Mucosa of stomach (tissue), 1 donor: ENCODE measurements around the gene VENTX.

Experiments
- H3K27me3 ChIP-seq: one replicate; pipeline ENCODE4 v1.7.0; 2013; ENCODE audit warnings: mild to moderate bottlenecking, low read length; ENCODE audit not compliant: control insufficient read depth, insufficient read depth
- H3K36me3 ChIP-seq: one replicate; pipeline ENCODE4 v1.7.0; 2013; ENCODE audit warnings: low read length; ENCODE audit not compliant: control insufficient read depth, insufficient read depth
- H3K4me1 ChIP-seq: one replicate; pipeline ENCODE4 v1.7.0; 2013; ENCODE audit warnings: mild to moderate bottlenecking, low read length; ENCODE audit not compliant: control insufficient read depth, insufficient read depth
- H3K4me3 ChIP-seq: one replicate; pipeline ENCODE4 v1.7.0; 2013; ENCODE audit warnings: low read length
- H3K9ac ChIP-seq: one replicate; pipeline ENCODE4 v1.7.0; 2013; ENCODE audit warnings: mild to moderate bottlenecking, low read length, moderate library complexity
- H3K9me3 ChIP-seq: one replicate; pipeline ENCODE4 v1.7.0; 2013; ENCODE audit warnings: mild to moderate bottlenecking, low read length, moderate library complexity; ENCODE audit not compliant: control insufficient read depth
- donor health status: Pancreatic carcinoma.

VENTX gene

GRCh38 chr10:133248334-133248715 is 10.7 kb downstream of the VENTX start:
- peaks cover 8% of the 10 kb centered on the region for H3K4me1 ChIP-seq
- H3K27me3 ChIP-seq: peaks cover 44% of the 10 kb centered on the region
- no peaks in the 10 kb centered on the region for H3K36me3 ChIP-seq
- H3K9ac ChIP-seq: no peak overlapping the region
- H3K4me3 ChIP-seq: no peak overlapping the region
- no peaks in the 10 kb centered on the region for H3K9me3 ChIP-seq

- Histone ChIP-seq H3K27me3 (peaks cover 44% of the 10 kb centered on the region), H3K36me3 (no peaks in the 10 kb centered on the region), H3K4me3 (no peak overlapping the region), H3K9me3 (no peaks in the 10 kb centered on the region), H3K9ac (no peak overlapping the region), H3K4me1 (peaks cover 8% of the 10 kb centered on the region)
These were observed 11.6 kb downstream of the VENTX start for GRCh38 chr10:133249094-133249780.

- H3K4me3 ChIP-seq: no peak overlapping the region
- H3K4me1 ChIP-seq: peaks cover 8% of the 10 kb centered on the region
- H3K27me3 ChIP-seq: peaks cover 42% of the 10 kb centered on the region
- H3K9me3 ChIP-seq: no peaks in the 10 kb centered on the region
- no peak overlapping the region for H3K9ac ChIP-seq
- no peaks in the 10 kb centered on the region for H3K36me3 ChIP-seq
These were observed 12.5 kb downstream of the VENTX start for GRCh38 chr10:133249975-133250754.

GRCh38 chr10:133251388-133252222 is 13.9 kb downstream of the VENTX start:
- Histone ChIP-seq H3K36me3 (no peaks in the 10 kb centered on the region), H3K4me3 (no peak overlapping the region), H3K9me3 (no peaks in the 10 kb centered on the region), H3K4me1 (no peaks in the 10 kb centered on the region), H3K9ac (no peak overlapping the region), H3K27me3 (peaks cover 31% of the 10 kb centered on the region)

- no peak overlapping the region for H3K9ac ChIP-seq
- H3K9me3 ChIP-seq: no peaks in the 10 kb centered on the region
- H3K36me3 ChIP-seq: no peaks in the 10 kb centered on the region
- H3K4me3 ChIP-seq: no peak overlapping the region
- peaks cover 30% of the 10 kb centered on the region for H3K27me3 ChIP-seq
- peaks cover 2% of the 10 kb centered on the region for H3K4me1 ChIP-seq
These were observed 14.5 kb downstream of the VENTX start for GRCh38 chr10:133252223-133252552.

- peaks cover 20% of the 10 kb centered on the region for H3K27me3 ChIP-seq
- H3K9me3 ChIP-seq: no peaks in the 10 kb centered on the region
- no peak overlapping the region for H3K4me3 ChIP-seq
- H3K4me1 ChIP-seq: peaks cover 15% of the 10 kb centered on the region
- H3K36me3 ChIP-seq: no peaks in the 10 kb centered on the region
- H3K9ac ChIP-seq: no peak overlapping the region
These were observed 15.8 kb downstream of the VENTX start for GRCh38 chr10:133253361-133253955.

- no peak overlapping the region for H3K4me3 ChIP-seq
- no peak overlapping the region for H3K9ac ChIP-seq
- no peaks in the 10 kb centered on the region for H3K36me3 ChIP-seq
- H3K27me3 ChIP-seq: peaks cover 13% of the 10 kb centered on the region
- no peaks in the 10 kb centered on the region for H3K9me3 ChIP-seq
- peaks cover 26% of the 10 kb centered on the region for H3K4me1 ChIP-seq
These were observed 16.9 kb downstream of the VENTX start for GRCh38 chr10:133254421-133255120.

GRCh38 chr10:133255323-133255722 is 17.7 kb downstream of the VENTX start:
- Histone ChIP-seq H3K4me1 (peaks cover 33% of the 10 kb centered on the region), H3K36me3 (no peaks in the 10 kb centered on the region), H3K4me3 (no peak overlapping the region), H3K9me3 (no peaks in the 10 kb centered on the region), H3K27me3 (peaks cover 6% of the 10 kb centered on the region), H3K9ac (no peak overlapping the region)

GRCh38 chr10:133257489-133258065 is 19.9 kb downstream of the VENTX start:
- H3K4me1 ChIP-seq: peaks cover 47% of the 10 kb centered on the region
- no peaks in the 10 kb centered on the region for H3K27me3 ChIP-seq
- no peaks in the 10 kb centered on the region for H3K36me3 ChIP-seq
- H3K4me3 ChIP-seq: no peak overlapping the region
- no peaks in the 10 kb centered on the region for H3K9me3 ChIP-seq
- H3K9ac ChIP-seq: peak overlapping the region; percentile 59

- H3K9me3 ChIP-seq: no peaks in the 10 kb centered on the region
- no peak overlapping the region for H3K4me3 ChIP-seq
- H3K9ac ChIP-seq: peak overlapping the region; percentile 59
- no peaks in the 10 kb centered on the region for H3K36me3 ChIP-seq
- H3K4me1 ChIP-seq: peaks cover 54% of the 10 kb centered on the region
- H3K27me3 ChIP-seq: no peaks in the 10 kb centered on the region
These were observed 20.6 kb downstream of the VENTX start for GRCh38 chr10:133258066-133258817.
